GM18519 (cell line): ENCODE data around the gene RYR2.
"Not testable (repeated sequence)": the region's sequence is repeated elsewhere in the genome, so short reads cannot be mapped to it uniquely, and the experiment has no call there.

Source experiments
- ATAC-seq: cut with Tn5 transposase; IDR thresholded peaks from one replicate; pipeline ENCODE4 v1.9.1; 2021; ENCODE audit warnings: mild to moderate bottlenecking, moderate library complexity; ENCODE audit not compliant: unreplicated experiment, low FRiP score

Gene RYR2

DNA sequence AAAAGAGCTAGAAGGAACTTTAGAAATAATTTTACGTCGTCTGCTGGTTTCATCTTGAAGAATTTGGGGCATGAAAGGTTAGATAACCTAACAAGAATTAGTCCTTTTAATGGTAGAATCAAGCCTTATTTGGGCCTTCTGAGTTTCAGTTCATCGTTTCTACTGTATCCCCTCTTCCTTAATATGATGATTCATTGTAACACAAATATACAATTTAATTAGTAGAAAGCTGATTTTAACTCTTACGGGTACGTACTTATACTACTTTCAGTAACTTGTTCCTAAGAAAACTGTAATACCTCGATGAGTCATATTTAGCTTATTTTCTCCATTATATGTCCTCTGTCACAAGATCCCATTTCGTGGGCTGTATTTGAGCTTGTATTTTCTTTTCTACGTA, 264.7 kb downstream of the RYR2 start:
- ATAC-seq, result no peak

DNA sequence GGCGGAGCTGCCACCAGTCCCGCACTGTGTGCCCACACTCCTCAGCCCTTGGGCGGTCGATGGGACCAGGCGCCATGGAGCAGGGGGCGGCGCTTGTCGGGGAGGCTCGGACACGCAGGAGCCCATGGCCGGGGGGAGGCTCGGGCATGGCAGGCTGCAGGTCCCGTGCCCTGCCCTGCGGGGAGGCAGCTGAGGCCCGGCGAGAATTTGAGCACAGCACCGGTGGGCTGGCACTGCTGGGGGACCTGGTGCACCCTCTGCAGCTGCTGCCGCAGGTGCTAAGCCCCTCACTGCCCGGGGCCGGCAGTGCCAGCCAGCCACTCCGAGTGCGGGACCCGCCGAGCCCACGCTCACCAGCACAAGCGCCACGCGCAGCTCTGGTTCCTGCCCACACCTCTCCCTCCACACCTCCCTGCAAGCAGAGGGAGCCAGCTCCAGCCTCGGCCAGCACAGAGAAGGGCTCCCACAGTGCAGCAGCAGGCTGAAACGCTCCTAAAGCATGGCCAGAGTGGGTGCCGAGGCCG, 267.7 kb downstream of the RYR2 start:
- no peak for ATAC-seq

DNA sequence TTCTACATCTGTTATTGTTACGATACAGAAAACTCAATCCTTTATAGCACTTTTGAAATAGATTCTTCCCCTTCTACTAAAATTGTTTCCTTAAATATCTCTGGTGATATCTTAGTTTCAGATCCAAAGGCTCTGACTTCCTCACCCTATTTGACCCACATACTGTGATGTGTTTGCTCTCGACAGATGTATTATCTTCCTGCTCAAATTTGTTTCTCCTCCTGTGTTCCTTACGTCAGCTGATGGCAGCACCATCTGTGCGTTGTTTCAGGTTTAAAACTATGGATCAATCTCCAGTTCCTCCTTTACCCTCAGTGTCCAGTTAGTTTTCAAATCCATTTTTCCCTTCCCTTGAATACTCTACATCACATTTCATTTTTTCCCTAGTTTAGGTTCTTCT, 274.4 kb downstream of the RYR2 start:
- ATAC-seq, result no peak

DNA sequence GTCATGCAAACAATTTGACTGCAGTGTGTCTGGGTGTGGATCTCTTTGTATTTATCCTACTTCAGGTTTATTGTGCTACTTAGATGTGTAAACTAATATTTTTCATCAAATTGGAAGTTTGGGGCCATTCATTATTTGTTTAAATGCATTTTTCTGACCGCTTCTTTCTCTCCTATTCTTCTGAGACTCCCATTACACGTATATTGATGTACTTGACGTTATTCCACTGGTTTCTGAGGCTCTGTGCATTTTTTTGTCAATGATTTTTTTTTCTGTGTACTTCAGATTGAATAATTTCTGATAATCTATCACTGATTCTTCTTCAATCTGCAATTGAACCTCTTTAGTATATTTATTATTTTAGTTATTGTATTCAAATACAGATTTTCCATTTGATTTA, 276.8 kb downstream of the RYR2 start:
- no peak for ATAC-seq

DNA sequence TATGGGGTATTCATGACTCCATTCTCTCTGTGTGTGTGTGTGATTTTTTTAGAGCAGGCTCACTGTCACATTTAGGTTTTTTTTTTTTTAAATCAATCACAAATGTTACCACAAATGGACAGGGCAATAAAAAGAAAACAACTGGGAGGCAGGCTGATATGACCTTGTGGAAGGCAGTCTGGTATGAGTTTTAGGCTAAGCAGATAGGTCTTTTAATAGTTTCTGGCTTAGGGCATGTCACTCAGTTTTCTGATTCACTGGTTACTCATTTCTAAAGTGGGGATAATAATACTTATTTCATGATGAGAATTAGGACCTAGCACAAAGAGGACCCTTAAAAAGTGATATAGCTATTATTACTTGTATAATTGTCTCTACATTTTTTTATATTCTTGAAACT, 278.9 kb downstream of the RYR2 start:
- ATAC-seq, result no peak

DNA sequence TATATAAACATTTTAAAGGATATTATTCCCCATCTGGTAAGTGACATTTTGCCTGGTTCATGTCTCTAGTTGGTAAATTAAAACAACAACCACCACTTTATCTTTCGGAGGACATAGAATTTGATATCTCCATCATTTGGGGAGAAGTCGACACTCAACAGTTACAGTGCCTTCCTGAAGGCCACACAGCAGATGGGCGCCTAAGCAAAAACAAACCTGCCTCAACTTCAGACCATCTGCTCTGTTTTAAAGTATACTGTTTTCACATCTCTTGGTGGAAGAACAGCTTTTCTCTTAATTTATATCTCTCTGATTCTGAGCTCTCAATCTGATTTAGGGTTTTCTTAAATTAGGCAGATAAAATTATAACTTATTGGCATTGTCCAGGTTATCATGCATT, 282.2 kb downstream of the RYR2 start:
- no peak for ATAC-seq

DNA sequence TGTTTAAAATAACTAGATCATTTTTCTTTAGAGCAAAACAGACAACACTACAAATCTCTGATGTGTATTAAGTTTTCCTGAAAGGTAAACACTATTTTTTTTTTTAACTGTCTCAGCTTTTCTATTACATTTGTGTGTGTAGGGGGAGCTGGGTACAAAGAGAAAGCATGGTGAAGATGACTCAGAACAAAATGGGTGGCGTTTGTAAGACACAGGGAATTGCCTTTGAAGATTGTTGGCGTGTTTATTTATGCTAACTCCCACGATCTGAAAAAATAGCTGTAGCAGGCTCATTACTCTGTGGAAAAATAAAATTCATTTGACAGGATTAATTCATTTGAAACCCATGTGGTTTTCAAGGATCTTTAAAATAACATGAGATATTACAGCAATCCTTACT, 285.1 kb downstream of the RYR2 start:
- no peak for ATAC-seq

DNA sequence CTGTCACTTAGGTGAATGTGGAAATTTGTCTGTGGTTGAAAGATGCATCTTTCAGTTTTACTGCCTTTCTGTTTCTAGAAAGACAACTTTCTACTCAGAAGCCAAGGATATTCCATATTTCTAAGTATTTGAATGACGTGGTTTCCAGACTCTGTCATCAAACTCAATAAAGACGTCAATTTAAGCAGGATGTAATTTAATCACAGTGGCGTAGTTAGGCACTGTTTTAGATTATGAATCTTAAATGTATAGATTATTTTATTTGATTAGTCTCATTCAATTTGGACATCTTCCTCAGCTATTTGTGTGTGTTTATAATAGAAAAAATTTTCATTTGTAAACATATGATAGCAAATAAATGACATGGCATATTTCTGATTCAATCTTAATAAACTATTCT, 298.9 kb downstream of the RYR2 start:
- ATAC-seq, result no peak

DNA sequence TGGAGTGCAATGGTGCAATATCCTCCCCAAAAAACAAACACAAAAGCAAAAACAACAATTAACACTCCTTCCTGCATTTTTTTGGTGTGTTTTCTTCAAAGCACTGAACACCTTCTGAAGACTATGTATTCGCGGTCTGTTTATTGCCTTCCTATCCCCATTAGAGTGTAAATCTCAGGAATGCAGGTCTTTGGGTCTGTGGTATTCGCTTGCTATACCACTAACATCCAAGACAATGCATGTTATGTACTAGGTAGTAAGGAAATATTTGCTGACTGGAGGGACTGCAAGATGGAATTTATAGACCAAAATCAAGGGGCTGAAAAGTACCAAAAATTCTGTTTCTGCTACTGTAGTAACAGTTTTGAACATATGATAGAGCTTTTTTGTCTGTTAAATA, 299.4 kb downstream of the RYR2 start:
- no peak for ATAC-seq

DNA sequence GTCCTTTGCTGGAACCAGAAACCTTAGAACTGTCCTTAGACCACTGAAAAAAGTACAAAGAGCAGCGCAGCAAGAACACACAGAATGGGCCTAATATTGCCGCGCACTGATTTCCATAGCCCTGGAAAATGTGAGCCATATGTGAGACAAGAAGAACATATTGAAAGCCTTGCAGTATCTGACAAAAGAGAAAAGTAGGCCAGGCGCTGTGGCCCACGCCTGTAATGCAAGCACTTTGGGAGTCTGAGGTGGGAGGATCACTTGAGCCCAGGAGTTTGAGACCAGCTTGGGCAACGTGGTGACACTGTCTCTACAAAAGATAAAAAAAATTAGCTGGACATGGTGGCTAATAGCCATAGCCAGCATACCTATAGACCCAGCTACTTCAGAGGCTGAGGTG, 300.7 kb downstream of the RYR2 start:
- ATAC-seq, result no peak

DNA sequence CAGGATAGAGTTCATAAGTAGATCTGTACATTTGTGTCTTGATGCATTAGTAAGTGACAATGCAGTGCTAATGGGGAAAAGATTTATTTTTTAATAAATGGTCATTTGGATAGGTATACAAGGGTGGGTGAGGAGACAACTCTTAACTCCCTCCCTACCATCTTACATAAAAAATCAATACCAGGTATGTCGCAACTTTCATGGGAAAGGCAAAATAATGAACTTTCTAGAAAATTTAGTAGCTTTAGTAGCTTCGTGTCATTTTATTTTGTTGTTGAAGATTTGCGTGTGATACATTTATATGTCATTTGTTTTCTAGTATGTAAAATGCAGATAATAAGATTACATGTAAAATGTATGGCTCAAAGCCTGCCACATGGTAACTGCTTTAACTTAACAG, 310.8 kb downstream of the RYR2 start:
- no peak for ATAC-seq

DNA sequence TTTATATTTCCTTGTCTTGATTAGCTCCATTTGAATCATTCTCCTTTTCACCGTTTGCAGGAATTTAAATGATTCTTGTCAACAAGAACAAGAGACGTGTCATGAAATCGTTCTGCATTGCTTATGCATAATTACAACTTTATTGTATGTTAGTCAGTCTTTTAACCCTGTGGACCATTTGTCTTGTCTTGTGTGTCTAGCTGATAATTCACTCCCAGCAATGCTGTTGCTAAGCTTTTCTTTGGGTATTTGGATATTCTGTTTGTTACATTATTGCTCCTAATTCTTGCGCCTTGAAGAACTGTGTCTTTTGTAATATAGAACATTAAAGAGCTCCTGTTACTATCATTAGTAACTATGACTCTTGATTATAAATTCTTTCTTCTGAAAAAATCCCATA, 311.9 kb downstream of the RYR2 start:
- no peak for ATAC-seq

DNA sequence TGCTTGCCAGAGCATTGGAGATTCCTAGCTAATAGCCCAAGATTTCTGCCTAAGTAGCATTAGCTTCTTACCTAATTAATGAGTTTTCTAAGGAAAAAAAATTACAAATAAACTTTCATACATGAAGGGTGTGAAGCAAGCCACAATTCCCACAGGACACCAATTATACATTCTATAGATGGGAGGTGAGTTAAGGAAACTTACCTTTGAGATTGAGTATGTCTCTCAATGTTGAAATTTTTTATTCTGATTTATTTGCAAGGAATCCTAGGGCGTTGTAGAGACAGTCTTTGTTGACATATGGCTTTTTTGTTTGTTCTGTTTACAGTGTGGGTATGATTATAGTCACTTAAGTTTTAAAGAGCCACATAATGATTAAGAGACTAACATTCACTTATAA, 313.0 kb downstream of the RYR2 start:
- no peak for ATAC-seq

DNA sequence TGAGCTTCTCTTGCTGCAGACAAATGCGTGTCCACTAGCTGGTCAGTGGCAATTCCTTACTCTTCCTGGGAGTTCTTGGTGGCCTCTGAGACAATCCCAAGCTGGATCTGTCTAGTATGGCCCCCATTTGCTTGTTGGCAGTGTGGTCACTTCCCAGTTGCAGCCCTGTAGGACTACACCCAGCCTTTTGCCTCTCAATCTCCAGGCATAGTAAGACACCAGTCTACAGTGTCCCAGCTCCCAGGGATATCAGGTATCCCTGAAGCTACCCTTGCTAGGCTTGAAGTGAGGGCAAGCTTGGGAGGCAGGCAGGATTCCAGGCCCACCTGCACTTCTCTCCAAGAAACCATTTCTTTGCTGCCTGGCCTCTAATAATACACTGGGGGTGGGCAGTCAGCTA, 316.6 kb downstream of the RYR2 start:
- no peak for ATAC-seq

DNA sequence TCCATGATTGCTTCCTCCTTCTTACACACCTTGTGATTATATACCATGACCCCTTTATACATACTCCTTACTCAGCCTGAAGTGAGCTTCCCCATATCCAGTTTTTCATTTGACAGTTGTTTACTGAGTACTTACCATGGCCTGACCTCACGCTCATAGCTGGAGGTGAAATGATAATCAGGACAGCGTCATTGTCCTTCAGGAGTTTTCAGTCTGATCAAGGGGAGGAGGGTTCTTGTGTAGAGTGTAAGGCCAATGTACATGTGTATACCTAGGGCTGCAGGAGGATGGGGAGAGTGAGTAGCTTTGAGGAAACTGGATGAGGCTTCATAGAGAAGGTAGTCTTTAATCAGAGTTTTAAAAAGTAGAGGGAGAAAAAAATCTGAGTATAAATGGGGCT, 325.8 kb downstream of the RYR2 start:
- ATAC-seq, result no peak

DNA sequence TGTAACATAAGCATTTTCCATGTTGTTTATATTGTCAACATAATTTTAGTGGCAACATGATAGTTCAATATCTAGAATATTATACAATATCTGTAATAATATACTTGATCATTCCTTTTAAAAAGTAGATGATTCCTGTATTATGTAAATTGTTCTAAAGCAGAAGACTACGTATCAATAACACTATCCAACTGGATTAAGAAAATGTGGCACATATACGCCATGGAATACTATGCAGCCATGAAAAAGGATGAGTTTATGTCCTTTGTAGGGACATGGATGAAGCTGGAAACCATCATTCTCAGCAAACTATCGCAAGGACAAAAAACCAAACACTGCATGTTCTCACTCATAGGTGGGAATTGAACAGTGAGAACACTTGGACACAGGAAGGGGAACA, 329.5 kb downstream of the RYR2 start:
- not testable (repeated sequence) for ATAC-seq

DNA sequence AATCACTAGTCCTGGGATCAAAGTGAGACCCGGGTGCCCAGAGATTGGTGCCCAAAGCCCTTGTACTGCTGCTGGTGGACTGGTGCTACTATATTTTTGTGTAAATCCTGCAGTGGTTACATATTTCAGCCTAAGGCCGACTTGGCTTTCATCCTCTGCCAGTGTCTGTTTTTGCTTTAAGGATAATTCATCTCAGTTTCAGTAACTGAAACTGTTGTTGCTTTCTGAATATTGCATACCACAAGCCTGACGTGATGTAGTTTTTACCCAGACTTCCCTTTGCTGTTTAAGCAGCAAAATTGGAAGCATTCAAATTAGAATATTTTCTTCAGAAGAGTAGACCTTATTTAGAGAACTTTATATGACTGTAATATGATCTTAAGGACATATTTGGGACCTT, 341.8 kb downstream of the RYR2 start:
- ATAC-seq, result no peak

DNA sequence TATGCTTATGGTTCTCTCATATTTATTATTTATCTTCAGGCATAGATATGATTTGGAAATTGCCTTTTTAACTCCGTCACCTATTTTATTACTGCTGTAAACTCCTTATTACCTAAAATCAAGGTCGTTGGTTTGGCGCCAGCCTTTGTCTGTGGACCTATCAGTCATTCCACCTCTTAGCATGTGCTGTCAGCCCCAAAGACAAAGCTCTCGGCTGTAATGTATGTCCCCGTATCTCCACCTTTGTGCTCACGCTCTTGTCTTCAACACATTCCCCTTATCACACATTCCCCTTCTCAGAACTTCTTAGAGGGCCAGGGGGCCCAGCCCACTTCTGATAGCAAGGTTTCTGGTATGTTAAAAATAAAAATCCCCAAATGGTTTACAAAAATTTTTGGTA, 342.2 kb downstream of the RYR2 start:
- no peak for ATAC-seq

DNA sequence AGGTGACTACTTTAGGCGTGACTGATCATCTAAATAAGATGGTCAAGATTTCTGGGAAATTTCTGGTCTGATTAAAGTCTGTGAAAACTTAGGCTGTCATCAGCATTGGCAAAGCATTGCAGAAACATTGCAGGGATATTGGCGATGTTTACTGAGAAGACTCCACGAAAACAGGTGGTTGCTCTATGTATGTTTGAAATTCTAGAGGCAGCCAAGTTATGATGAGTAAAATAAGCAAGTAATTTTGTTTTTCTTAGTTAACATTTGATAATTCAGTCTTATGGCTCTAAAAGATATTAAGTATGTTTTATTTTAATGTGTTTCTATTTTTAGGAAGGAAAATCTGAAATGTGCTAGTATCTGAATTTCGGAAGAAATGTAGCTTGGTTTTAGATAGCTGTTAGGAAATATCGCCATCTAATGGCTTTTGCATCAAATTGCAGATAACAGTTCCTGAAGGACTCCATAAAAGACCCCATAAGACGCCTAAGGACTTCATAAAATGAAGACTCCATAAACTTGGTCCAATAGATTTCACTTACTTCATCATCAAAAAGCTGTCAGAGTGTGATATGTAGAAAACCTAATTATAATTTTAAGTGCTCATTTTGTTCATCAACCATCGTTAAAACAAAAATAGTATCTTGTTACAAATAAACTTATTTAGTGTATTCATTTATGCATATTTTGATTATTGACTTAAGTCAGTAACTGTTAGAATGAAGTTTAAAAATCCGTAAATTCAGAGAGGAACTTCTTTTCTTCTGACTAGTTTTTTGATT, 344.6 kb downstream of the RYR2 start:
- ATAC-seq, result peak; percentile 60

DNA sequence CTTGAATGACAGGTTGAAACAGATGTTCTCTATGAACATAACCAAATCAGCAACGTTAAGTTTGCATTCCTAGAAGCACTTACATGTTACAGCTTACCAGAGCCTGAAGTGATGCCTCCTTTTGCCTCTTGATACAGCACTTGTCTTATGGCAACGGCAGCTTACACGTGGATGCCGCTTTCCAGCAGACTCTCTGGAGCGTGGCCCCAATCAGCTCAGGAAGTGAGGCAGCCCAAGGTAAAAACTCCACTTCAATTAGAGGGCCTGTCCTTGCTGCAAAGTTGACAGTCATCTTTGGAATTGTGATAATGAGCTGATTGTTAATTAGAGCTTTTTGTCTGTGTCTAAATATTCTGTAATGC, 345.1 kb downstream of the RYR2 start:
- ATAC-seq, result no peak

DNA sequence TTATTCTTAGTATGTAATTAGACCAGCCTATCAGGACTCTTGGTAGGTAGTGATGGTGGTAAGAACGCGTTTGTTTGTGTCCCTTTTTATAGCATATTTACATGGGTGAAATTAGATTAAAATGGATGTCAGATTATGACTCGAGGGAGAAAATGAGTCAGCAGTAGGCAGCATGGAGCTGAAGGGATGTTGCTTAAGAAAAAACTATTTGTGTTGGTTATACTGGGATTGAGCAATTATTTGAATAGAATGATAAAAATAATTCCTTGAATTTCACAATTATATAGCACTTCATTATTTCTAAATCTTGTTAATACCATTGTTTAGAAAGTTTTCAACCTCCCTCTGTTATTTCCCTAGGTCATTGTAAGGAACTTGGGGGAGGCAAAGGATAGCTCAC, 348.8 kb downstream of the RYR2 start:
- ATAC-seq, result no peak

DNA sequence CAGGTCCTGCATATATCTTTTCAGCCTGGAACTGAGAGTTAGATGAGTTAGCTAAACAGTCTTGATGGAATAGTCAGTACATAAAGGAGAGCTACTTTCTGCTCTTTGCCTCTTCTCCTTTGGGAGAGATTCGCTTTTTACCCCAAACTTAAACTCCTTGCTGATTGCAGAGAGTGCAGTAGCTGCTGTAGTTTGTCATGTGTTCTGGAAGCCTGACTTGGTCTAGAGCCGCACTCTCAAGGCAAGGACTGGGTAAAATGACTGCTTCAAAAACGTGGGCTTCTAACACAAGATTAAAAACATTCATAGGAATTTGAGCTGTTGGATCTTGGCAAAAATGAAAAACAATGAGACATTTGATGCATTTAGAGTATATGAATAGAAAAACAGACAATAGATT, 351.6 kb downstream of the RYR2 start:
- ATAC-seq, result no peak

DNA sequence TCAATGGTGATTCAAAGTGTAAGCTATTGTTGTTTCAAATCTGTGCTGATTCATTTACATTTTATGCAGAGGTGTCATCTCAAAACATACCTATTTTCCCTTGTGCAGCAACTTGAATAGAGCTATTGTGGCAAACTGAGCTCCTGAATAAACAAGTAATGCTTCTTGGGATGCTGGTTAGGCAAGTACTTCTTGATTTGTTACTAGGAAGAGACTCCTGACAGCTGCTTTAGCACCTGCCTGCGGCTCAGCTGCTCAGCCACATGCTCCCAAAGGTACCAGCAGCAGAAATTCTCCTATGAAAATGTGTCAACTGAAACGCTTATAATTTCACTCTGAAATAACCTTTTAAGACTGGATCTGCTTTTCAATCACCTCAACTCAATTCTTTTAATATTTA, 352.3 kb downstream of the RYR2 start:
- ATAC-seq, result no peak
